Sigmoid colon (tissue), 4 donors: ENCODE results near the gene PTPRQ.

Experiments
- EP300 ChIP-seq, 4 donors: sonication (generic); formaldehyde crosslinking; IDR thresholded peaks; one replicate each; pipeline ENCODE4 v1.6.1; 2017; ENCODE audit warnings: antibody characterized with exemption in 4 of 4
- POLR2AphosphoS5 ChIP-seq, 4 donors: sonication (generic); formaldehyde crosslinking; IDR thresholded peaks; one replicate each; pipeline ENCODE4 v1.6.1; 2017; ENCODE audit warnings: antibody characterized with exemption in 4 of 4
- TF ChIP-seq, protein P1 (sequence below), 4 experiments: fragments of 450-650 bp in 3 of 4; fragments of 200-600 bp in 1 of 4; IDR thresholded peaks; one replicate each; pipeline ENCODE4 v1.5.1; 2016 to 2019; ENCODE audit warnings: antibody characterized with exemption in 4 of 4, mild to moderate bottlenecking in 3 of 4, moderate library complexity in 2 of 4

DNA sequence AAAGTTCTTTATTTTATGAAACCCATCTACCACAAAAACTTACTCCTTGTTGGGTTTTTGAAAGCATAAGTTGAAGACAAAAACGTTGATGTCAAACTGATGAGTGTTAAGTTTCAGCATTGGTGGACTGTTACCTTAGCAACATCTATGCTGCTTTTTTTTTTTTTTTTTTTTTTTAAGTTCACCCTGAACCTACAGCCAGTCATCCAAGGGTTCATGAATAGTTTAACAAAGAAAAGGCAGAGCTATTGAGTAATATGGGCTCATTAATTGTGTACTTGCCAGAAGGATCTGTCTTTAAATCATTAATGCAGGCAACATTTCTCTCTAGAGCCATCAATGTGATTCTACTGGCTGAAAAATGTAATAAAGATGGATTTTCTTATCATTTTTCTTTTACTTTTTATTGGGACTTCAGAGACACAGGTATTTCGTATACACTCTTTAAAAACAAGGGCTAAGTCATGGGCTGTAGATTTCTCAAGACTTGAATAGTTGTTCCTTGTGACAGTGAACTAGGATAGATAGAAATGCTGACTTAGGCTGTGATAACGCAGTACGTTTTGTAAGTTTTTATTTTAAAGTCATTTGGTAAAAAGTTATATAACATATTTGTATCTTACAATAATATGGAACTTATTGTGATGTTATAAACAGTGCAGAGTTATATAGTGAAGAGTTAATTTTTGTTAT lies at the start of gene PTPRQ:
- TF ChIP-seq, protein P1, sequence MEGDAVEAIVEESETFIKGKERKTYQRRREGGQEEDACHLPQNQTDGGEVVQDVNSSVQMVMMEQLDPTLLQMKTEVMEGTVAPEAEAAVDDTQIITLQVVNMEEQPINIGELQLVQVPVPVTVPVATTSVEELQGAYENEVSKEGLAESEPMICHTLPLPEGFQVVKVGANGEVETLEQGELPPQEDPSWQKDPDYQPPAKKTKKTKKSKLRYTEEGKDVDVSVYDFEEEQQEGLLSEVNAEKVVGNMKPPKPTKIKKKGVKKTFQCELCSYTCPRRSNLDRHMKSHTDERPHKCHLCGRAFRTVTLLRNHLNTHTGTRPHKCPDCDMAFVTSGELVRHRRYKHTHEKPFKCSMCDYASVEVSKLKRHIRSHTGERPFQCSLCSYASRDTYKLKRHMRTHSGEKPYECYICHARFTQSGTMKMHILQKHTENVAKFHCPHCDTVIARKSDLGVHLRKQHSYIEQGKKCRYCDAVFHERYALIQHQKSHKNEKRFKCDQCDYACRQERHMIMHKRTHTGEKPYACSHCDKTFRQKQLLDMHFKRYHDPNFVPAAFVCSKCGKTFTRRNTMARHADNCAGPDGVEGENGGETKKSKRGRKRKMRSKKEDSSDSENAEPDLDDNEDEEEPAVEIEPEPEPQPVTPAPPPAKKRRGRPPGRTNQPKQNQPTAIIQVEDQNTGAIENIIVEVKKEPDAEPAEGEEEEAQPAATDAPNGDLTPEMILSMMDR (IDR thresholded peaks at IDR 0.05): no peak
- no peak for TF ChIP-seq POLR2AphosphoS5 (IDR thresholded peaks at IDR 0.05)
- no peak for TF ChIP-seq EP300 (IDR thresholded peaks at IDR 0.05)
